PC-9 (cell line): ENCODE data around the gene IL22RA2.

Experiments
- CTCF ChIP-seq: fragments of 200-600 bp; sonication (generic); conservative IDR thresholded peaks from 2 replicates; pipeline ENCODE4 v1.6.1; 2017; ENCODE audit warnings: mixed run types, antibody characterized with exemption, mild to moderate bottlenecking, moderate library complexity
- EZH2 ChIP-seq: fragments of 200-600 bp; sonication (generic); IDR thresholded peaks from 2 replicates; pipeline ENCODE4 v1.8.0; 2017; ENCODE audit warnings: antibody characterized with exemption, low read depth

- TF ChIP-seq EZH2 (no peak), CTCF (peak; percentile 56)
These were observed 37.4 kb downstream of the IL22RA2 start for GRCh38 chr6:137136065-137136464.
